ENCODE results near the gene PLEKHJ1. TPM values are rescaled to one million over a fixed set of nuclear protein-coding genes. Genes with fewer than 3 reads are reported as not detected.

Gene PLEKHJ1
- total RNA-seq, 1 experiment from 2014 or later = 94.8 TPM

DNA sequence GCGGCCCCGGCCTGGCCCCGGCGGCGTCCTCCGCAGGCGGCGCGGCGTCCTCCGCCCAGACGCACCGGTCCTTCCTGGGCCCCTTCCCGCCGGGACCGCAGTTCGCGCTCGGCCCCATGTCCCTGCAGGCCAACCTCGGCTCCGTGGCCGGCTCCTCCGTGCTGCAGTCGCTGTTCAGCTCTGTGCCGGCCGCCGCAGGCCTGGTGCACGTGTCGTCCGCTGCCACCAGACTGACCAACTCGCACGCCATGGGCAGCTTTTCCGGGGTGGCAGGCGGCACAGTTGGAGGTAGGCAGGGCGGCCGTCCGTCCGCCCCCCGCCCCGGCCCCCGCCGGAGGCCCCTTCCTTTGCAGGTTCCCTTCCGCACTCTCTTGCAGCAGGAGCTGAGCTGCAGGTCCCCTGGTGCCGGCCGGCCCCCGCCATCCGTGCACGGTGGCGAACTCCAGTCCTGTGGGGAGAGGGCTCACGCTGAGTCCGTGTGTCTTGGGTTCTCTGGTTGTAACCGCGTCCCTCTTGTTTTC lies 9.2 kb downstream of the PLEKHJ1 start:
- Histone ChIP-seq H3K27me3 (ENCODE audit: low read length) (no peaks in the 10 kb centered on the region), H3K4me2 (ENCODE audit: low read length) (no peak overlapping the region), H3K79me2 (ENCODE audit: low read length) (no peaks in the 10 kb centered on the region), H3K9ac (ENCODE audit: low read length) (no peak overlapping the region), H3K4me3 (ENCODE audit: low read length) (no peak overlapping the region), H3F3A (ENCODE audit: low read length, unreplicated experiment) (no peaks in the 10 kb centered on the region), H4K20me1 (ENCODE audit: low read length) (no peaks in the 10 kb centered on the region), H3K9me3 (ENCODE audit: low read length) (no peaks in the 10 kb centered on the region), H3K9me2 (replicated peaks; ENCODE audit: low read length) (no peaks in the 10 kb centered on the region), H3K4me1 (ENCODE audit: insufficient read depth, low read length) (no peaks in the 10 kb centered on the region), H3K36me3 (ENCODE audit: low read depth, low read length) (peaks cover 2% of the 10 kb centered on the region; the same call in 1 of the 2 replicates), H2AFZ (ENCODE audit: low read length) (no peak overlapping the region), H3K27ac (ENCODE audit: low read length) (no peak overlapping the region)
- POLR2A ChIA-PET (ENCODE audit: unreplicated experiment) = no interaction called here
- ATAC-seq (no peak), DNase-seq (no peak)
- TF ChIP-seq EZH2 (IDR thresholded peaks at IDR 0.05; ENCODE audit: low read length, unreplicated experiment) (no peak), EZH2phosphoT487 (IDR thresholded peaks at IDR 0.05; ENCODE audit: borderline replicate concordance, low read length) (no peak), CTCF (conservative IDR thresholded peaks at IDR 0.05; ENCODE audit: low read depth, low read length) (no peak)
- CTCF ChIA-PET = no interaction called here
- no TSS peak for BruUV-seq (replicated peaks)
- intact Hi-C loops (cut with micrococcal nuclease) = no loop called here

DNA sequence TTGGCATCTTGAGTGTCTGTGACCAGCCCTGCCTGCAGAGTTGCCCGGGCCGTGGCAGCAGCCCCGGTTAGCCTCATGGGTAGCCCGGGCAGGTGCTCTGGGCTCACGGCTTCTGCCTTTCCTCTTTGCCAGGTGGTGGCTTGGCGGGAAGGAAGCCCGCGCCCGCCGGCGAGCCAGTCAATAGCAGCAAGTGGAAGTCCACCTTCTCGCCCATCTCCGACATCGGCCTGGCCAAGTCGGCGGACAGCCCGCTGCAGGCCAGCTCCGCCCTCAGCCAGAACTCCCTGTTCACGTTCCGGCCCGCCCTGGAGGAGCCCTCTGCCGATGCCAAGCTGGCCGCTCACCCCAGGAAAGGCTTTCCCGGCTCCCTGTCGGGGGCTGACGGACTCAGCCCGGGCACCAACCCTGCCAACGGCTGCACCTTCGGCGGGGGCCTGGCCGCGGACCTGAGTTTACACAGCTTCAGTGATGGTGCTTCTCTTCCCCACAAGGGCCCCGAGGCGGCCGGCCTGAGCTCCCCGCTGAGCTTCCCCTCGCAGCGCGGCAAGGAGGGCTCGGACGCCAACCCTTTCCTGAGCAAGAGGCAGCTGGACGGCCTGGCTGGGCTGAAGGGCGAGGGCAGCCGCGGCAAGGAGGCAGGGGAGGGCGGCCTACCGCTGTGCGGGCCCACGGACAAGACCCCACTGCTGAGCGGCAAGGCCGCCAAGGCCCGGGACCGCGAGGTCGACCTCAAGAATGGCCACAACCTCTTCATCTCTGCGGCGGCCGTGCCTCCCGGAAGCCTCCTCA lies 9.9 kb downstream of the PLEKHJ1 start:
- Histone ChIP-seq H3K27ac (ENCODE audit: low read length) (no peak overlapping the region), H3K9me2 (replicated peaks; ENCODE audit: low read length) (no peaks in the 10 kb centered on the region), H3F3A (ENCODE audit: low read length, unreplicated experiment) (no peaks in the 10 kb centered on the region), H3K27me3 (ENCODE audit: low read length) (no peaks in the 10 kb centered on the region), H3K79me2 (ENCODE audit: low read length) (no peaks in the 10 kb centered on the region), H3K36me3 (ENCODE audit: low read depth, low read length) (peaks cover 2% of the 10 kb centered on the region; the same call in 1 of the 2 replicates), H3K4me2 (ENCODE audit: low read length) (no peak overlapping the region), H3K4me1 (ENCODE audit: insufficient read depth, low read length) (no peaks in the 10 kb centered on the region), H4K20me1 (ENCODE audit: low read length) (no peaks in the 10 kb centered on the region), H3K9me3 (ENCODE audit: low read length) (no peaks in the 10 kb centered on the region), H3K4me3 (ENCODE audit: low read length) (no peak overlapping the region), H3K9ac (ENCODE audit: low read length) (no peak overlapping the region), H2AFZ (ENCODE audit: low read length) (no peak overlapping the region)
- intact Hi-C loops (cut with micrococcal nuclease) = no loop called here
- no TSS peak for BruUV-seq (replicated peaks)
- ChIA-PET CTCF (no interaction called here), POLR2A (ENCODE audit: unreplicated experiment) (no interaction called here)
- no peak for ATAC-seq
- no peak for DNase-seq
- TF ChIP-seq CTCF (conservative IDR thresholded peaks at IDR 0.05; ENCODE audit: low read depth, low read length) (no peak), EZH2phosphoT487 (IDR thresholded peaks at IDR 0.05; ENCODE audit: borderline replicate concordance, low read length) (no peak), EZH2 (IDR thresholded peaks at IDR 0.05; ENCODE audit: low read length, unreplicated experiment) (no peak)

DNA sequence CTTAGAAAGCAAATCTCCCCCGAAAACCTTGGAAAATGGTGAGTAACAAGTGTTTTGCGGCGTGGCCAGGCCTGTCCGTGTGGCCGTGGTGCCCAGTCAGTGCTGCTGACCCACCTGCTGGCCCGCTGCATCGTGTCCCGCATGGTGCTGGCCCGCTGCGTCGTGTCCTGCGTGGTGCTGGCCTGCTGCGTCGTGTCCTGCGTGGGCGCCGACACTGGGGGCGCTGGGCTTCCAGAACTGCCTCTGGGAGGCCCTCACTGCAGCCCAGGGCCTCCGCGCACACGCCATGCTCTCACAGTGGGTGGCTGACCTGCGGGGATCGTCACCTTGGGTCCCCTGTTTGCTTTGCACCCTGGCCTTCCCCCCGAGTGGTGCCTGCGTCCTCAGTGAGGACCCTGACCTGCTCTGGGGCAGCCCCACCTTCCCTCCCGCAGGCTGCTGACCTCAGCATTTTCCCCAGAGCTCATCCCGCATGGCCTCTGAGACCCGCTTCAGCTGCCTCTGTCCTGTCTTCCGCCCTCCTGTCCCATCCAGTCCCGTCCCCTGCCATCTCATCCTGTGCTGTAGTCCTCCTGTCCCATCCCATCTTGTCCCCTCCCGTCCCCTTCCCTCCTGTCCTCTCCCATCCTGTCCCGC lies 10.6 kb downstream of the PLEKHJ1 start:
- Histone ChIP-seq H3K4me1 (ENCODE audit: insufficient read depth, low read length) (no peaks in the 10 kb centered on the region), H3K4me2 (ENCODE audit: low read length) (no peak overlapping the region), H3K4me3 (ENCODE audit: low read length) (no peak overlapping the region), H4K20me1 (ENCODE audit: low read length) (no peaks in the 10 kb centered on the region), H3K27me3 (ENCODE audit: low read length) (no peaks in the 10 kb centered on the region), H3K9me2 (replicated peaks; ENCODE audit: low read length) (no peaks in the 10 kb centered on the region), H3K36me3 (ENCODE audit: low read depth, low read length) (peaks cover 2% of the 10 kb centered on the region; the same call in 1 of the 2 replicates), H3K9ac (ENCODE audit: low read length) (no peak overlapping the region), H3F3A (ENCODE audit: low read length, unreplicated experiment) (no peaks in the 10 kb centered on the region), H3K27ac (ENCODE audit: low read length) (no peak overlapping the region), H3K9me3 (ENCODE audit: low read length) (no peaks in the 10 kb centered on the region), H3K79me2 (ENCODE audit: low read length) (no peaks in the 10 kb centered on the region), H2AFZ (ENCODE audit: low read length) (no peak overlapping the region)
- intact Hi-C loops (cut with micrococcal nuclease) = no loop called here
- ChIA-PET POLR2A (ENCODE audit: unreplicated experiment) (no interaction called here), CTCF (no interaction called here)
- BruUV-seq (replicated peaks) = no TSS peak
- TF ChIP-seq EZH2 (IDR thresholded peaks at IDR 0.05; ENCODE audit: low read length, unreplicated experiment) = no peak
- TF ChIP-seq CTCF (conservative IDR thresholded peaks at IDR 0.05; ENCODE audit: low read depth, low read length) = no peak
- TF ChIP-seq EZH2phosphoT487 (IDR thresholded peaks at IDR 0.05; ENCODE audit: borderline replicate concordance, low read length) = no peak
- ATAC-seq (no peak), DNase-seq (no peak)
